IPS DF 6.9 (cell line): ENCODE results near the gene PHF2.
A peak's percentile ranks its signal among the peaks of the same experiment; 100 is the strongest.

Source experiments
- DNase-seq: peaks from one replicate; pipeline ENCODE4 v3.0.0-alpha.2; 2013; ENCODE audit warnings: low read depth, low spot score
- H3K27ac ChIP-seq: one replicate; pipeline ENCODE4 v1.5.1; 2013; ENCODE audit warnings: low read length, control low read depth
- H3K27me3 ChIP-seq: 2 replicates; pipeline ENCODE4 v1.6.1; 2013; ENCODE audit warnings: mild to moderate bottlenecking, low read length; ENCODE audit not compliant: control insufficient read depth, insufficient read depth
- H3K36me3 ChIP-seq: 2 replicates; pipeline ENCODE4 v1.6.1; 2013; ENCODE audit warnings: low read length; ENCODE audit not compliant: control insufficient read depth, insufficient read depth
- H3K4me1 ChIP-seq: 2 replicates; pipeline ENCODE4 v1.6.1; 2013; ENCODE audit warnings: low read length; ENCODE audit not compliant: control insufficient read depth, insufficient read depth
- H3K4me3 ChIP-seq: 2 replicates; pipeline ENCODE4 v1.5.1; 2013; ENCODE audit warnings: mild to moderate bottlenecking, low read length
- H3K9me3 ChIP-seq: 2 replicates; pipeline ENCODE4 v1.6.1; 2013; ENCODE audit warnings: low read length, inconsistent platforms; ENCODE audit not compliant: control insufficient read depth, insufficient read depth
- WGBS: extraction: QIAGEN DNeasy Blood & Tissue Kit; methylation state at CpG from one replicate; pipeline ENCODE4 v1.1.7; 2013; ENCODE audit warnings: mixed read lengths, missing lambda C conversion rate; ENCODE audit not compliant: insufficient read length, insufficient coverage; 5-methylcytosine and 5-hydroxymethylcytosine counted together

PHF2 gene

DNA sequence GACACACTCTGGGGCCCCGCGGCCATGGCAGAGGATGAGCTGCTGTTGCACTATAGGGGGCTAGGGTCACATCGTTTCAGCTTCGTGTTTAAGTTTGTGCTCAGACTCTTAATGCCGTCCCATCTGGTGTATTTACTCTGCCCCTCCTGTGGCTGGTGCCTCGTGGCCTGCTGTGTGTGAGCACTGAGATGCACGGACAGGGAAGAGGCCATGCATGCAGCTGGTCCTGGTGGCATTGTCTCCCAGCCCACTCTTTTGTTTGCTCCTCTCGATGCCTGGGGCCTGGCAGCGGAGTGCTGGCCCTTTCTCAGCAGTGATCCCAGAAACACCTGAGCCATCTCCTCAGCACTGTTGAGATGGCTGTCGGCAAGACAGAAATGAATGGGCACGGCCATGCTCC, 30.0 kb upstream of the PHF2 start:
- H3K4me3 ChIP-seq: no peak overlapping the region
- H3K36me3 ChIP-seq: peaks cover 5% of the 10 kb centered on the region; the same call in 1 of the 2 replicates
- DNase-seq: no peak
- no CpG with 5 or more reads among the region's 11 CpGs for WGBS
- no peaks in the 10 kb centered on the region for H3K4me1 ChIP-seq
- H3K27me3 ChIP-seq: no peaks in the 10 kb centered on the region
- H3K9me3 ChIP-seq: no peaks in the 10 kb centered on the region
- H3K27ac ChIP-seq: no peak overlapping the region

DNA sequence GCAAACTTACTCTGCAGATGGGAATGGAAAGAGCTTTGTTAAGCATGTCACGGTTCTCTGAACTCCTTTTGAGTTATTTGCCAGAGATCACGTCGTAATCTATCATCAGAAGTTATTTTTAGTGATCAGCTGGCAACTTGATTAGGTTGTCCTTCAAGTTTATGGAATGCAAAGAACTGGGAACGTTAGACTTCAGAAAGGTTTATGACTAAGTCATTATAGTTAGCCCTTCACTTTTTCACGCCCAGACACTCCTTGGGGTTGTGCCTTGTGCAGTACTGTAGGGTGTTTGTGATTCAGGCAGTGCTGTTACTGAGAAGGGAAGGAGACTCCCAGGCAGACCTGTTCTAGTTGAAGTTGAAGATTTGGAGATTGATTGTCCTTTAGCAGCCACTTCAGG, 26.8 kb upstream of the PHF2 start:
- peaks cover 3% of the 10 kb centered on the region; the same call in 1 of the 2 replicates for H3K36me3 ChIP-seq
- H3K4me1 ChIP-seq: no peaks in the 10 kb centered on the region
- WGBS: no CpG with 5 or more reads among the region's 5 CpGs
- no peaks in the 10 kb centered on the region for H3K9me3 ChIP-seq
- no peak overlapping the region for H3K27ac ChIP-seq
- DNase-seq: no peak
- H3K4me3 ChIP-seq: no peak overlapping the region
- no peaks in the 10 kb centered on the region for H3K27me3 ChIP-seq

DNA sequence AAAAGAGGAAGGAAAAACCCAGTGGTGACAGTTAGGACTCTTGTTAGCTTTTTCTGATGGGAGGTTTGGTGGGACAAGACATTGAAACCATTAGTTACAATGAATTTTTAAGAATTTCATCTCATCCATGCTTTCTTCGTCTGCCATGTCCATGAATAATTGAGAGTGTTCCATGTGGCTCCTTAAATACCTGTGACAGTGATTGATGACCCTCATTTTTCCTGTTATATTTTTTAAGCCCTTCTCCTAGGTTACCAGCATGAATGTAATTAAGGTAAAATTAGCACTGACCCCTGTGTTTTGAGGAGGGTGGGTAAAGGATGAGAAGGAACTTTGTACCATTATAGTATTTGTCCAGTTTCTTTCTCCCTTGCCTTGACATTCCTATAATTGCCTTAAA, 23.5 kb upstream of the PHF2 start:
- Histone ChIP-seq H3K4me1 (peaks cover 2% of the 10 kb centered on the region; the same call in 1 of the 2 replicates), H3K9me3 (no peaks in the 10 kb centered on the region), H3K27me3 (no peaks in the 10 kb centered on the region), H3K36me3 (peaks cover 5% of the 10 kb centered on the region; the same call in 1 of the 2 replicates), H3K27ac (no peak overlapping the region), H3K4me3 (no peak overlapping the region)
- no peak for DNase-seq
- WGBS: no CpG with 5 or more reads among the region's 1 CpG

- peaks cover 13% of the 10 kb centered on the region; the same call in 1 of the 2 replicates for H3K36me3 ChIP-seq
- peaks cover 2% of the 10 kb centered on the region; the same call in 1 of the 2 replicates for H3K4me1 ChIP-seq
These were observed 21.0 kb upstream of the PHF2 start for GRCh38 chr9:93555370-93555769.

GRCh38 chr9:93557366-93558137, 18.8 kb upstream of the PHF2 start:
- no peak overlapping the region for H3K27ac ChIP-seq
- H3K36me3 ChIP-seq: peaks cover 16% of the 10 kb centered on the region; the same call in 1 of the 2 replicates
- no peak for DNase-seq
- WGBS: no CpG with 5 or more reads among the region's 15 CpGs
- H3K9me3 ChIP-seq: no peaks in the 10 kb centered on the region
- H3K4me3 ChIP-seq: no peak overlapping the region
- H3K27me3 ChIP-seq: no peaks in the 10 kb centered on the region
- peaks cover 2% of the 10 kb centered on the region; the same call in 1 of the 2 replicates for H3K4me1 ChIP-seq

More at GRCh38 chr9:93555370-93555769, 21.0 kb upstream of the PHF2 start:
- no peaks in the 10 kb centered on the region for H3K9me3 ChIP-seq
- no peak for DNase-seq
- no peaks in the 10 kb centered on the region for H3K27me3 ChIP-seq
- WGBS: no CpG with 5 or more reads among the region's 4 CpGs
- no peak overlapping the region for H3K27ac ChIP-seq
- no peak overlapping the region for H3K4me3 ChIP-seq

DNA sequence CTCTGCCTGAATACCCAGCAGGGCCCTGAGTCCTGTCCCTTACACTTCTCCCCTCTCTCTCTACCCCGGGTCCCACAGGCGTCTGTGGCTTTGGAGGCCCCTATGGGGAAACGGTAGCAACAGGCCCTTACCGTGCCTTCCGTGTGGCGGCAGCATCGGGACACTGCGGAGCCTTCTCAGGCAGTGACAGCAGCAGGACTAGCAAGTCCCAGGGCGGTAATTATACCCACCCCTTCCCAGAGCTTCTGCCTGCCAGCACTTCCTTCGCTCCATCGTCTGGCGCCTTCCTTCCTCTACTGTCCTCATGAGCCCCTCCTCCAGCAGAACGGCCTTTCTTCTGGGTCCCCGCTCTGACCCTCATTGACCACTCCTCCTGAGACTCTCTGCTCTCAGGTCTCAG, 17.9 kb upstream of the PHF2 start:
- H3K27ac ChIP-seq: no peak overlapping the region
- no peak for DNase-seq
- H3K4me1 ChIP-seq: peaks cover 2% of the 10 kb centered on the region; the same call in 1 of the 2 replicates
- WGBS: no CpG with 5 or more reads among the region's 14 CpGs
- no peak overlapping the region for H3K4me3 ChIP-seq
- peaks cover 16% of the 10 kb centered on the region; the same call in 1 of the 2 replicates for H3K36me3 ChIP-seq
- no peaks in the 10 kb centered on the region for H3K9me3 ChIP-seq
- H3K27me3 ChIP-seq: no peaks in the 10 kb centered on the region

GRCh38 chr9:93560991-93561390, 15.4 kb upstream of the PHF2 start:
- Histone ChIP-seq H3K36me3 (peaks cover 16% of the 10 kb centered on the region; the same call in 1 of the 2 replicates), H3K4me3 (no peak overlapping the region), H3K4me1 (no peaks in the 10 kb centered on the region), H3K9me3 (no peaks in the 10 kb centered on the region), H3K27ac (no peak overlapping the region), H3K27me3 (no peaks in the 10 kb centered on the region)
- no peak for DNase-seq
- WGBS: no CpG with 5 or more reads among the region's 5 CpGs

DNA sequence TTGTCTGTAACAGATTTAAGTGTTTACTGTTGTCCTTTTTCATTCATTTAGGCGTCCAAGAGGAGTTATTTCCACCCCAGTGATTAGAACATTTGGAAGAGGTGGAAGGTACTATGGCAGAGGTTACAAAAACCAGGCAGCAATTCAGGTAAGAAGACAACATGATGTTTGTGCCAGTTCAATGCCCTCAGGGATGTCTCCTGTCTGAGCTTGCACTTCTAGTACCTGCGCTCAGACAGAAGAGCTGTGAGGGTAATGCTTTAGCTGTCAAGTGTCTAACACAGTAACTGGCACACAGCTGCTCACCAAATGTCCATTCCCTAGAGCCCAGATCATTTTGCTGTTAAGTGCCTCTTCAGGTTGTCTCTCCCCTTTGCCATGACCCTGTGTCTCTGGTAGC, 14.2 kb upstream of the PHF2 start:
- Histone ChIP-seq H3K9me3 (no peaks in the 10 kb centered on the region), H3K27ac (no peak overlapping the region), H3K4me3 (no peak overlapping the region), H3K27me3 (no peaks in the 10 kb centered on the region), H3K36me3 (peaks cover 16% of the 10 kb centered on the region; the same call in 1 of the 2 replicates), H3K4me1 (no peaks in the 10 kb centered on the region)
- WGBS: no CpG with 5 or more reads among the region's 2 CpGs
- DNase-seq: no peak

GRCh38 chr9:93565089-93565488, 11.3 kb upstream of the PHF2 start:
- Histone ChIP-seq H3K36me3 (peaks cover 4% of the 10 kb centered on the region; the same call in 1 of the 2 replicates), H3K27ac (no peak overlapping the region), H3K4me1 (no peaks in the 10 kb centered on the region), H3K4me3 (no peak overlapping the region), H3K27me3 (no peaks in the 10 kb centered on the region), H3K9me3 (no peaks in the 10 kb centered on the region)
- DNase-seq: no peak
- WGBS: no CpG with 5 or more reads among the region's 4 CpGs

GRCh38 chr9:93566408-93567270, 9.7 kb upstream of the PHF2 start:
- Histone ChIP-seq H3K36me3 (peaks cover 4% of the 10 kb centered on the region; the same call in 1 of the 2 replicates), H3K27ac (no peak overlapping the region), H3K4me3 (peak overlapping the region; percentile 14; the same call in 1 of the 2 replicates), H3K9me3 (no peaks in the 10 kb centered on the region), H3K4me1 (no peaks in the 10 kb centered on the region), H3K27me3 (no peaks in the 10 kb centered on the region)
- DNase-seq: peak; percentile 89
- WGBS: no CpG with 5 or more reads among the region's 69 CpGs
